Measurements from ENCODE around the gene ATXN1. TPM values are rescaled to one million over a fixed set of nuclear protein-coding genes. Genes with fewer than 3 reads are reported as not detected.

Gene ATXN1
- total and polyA plus RNA-seq, 2 of the 13 experiments (the other 11 are each of a cell fraction or from before 2014, with no cell fraction given) = 20.7 to 39.5 TPM

GRCh38 chr6:16399158-16399557 is 362.1 kb downstream of the ATXN1 start:
- Histone ChIP-seq H3K4me1 (ENCODE audit: insufficient read depth, low read length) (peaks cover 3% of the 10 kb centered on the region), H3K9me3 (ENCODE audit: low read length) (no peaks in the 10 kb centered on the region), H2AFZ (ENCODE audit: low read length) (no peak overlapping the region), H3K4me3 (replicated peaks in 1 of 3; ENCODE audit: insufficient read depth in 1 of 3, low read depth in 2 of 3, low read length in 3 of 3) (no peak overlapping the region), H3K27ac (ENCODE audit: extremely low read length, insufficient read depth, low read length) (no peak overlapping the region), H3K36me3 (replicated peaks in 1 of 2; ENCODE audit: control insufficient read depth in 1 of 2, insufficient read depth in 2 of 2, low read length in 2 of 2) (0 out of 5 replicates have a peak, but pooled peaks cover 0 to 8% of the 10 kb centered on the region in 2 experiments), H3K79me2 (ENCODE audit: insufficient read depth, low read length) (no peaks in the 10 kb centered on the region), H4K20me1 (ENCODE audit: insufficient read depth, low read length) (no peaks in the 10 kb centered on the region), H3K9ac (ENCODE audit: insufficient read depth, low read depth, low read length) (no peak overlapping the region), H3K27me3 (ENCODE audit: control insufficient read depth in 1 of 2, insufficient read depth in 2 of 2, low read length in 2 of 2) (no peaks in the 10 kb centered on the region), H3K4me2 (ENCODE audit: low read depth, low read length) (no peak overlapping the region)
- ChIA-PET POLR2A (no interaction called here), CTCF (ENCODE audit: low intra/inter-chr PET ratio, low total read pairs) (no interaction called here)
- TF ChIP-seq SIX1 (CRISPR knock-in tag; IDR thresholded peaks at IDR 0.05; ENCODE audit: borderline replicate concordance) (no peak), ARNTL (CRISPR knock-in tag; IDR thresholded peaks at IDR 0.05) (no peak), CAMTA2 (CRISPR knock-in tag; IDR thresholded peaks at IDR 0.05; ENCODE audit: borderline replicate concordance) (no peak), ZNF850 (CRISPR knock-in tag; conservative IDR thresholded peaks at IDR 0.05) (no peak), NFKB2 (CRISPR knock-in tag; IDR thresholded peaks at IDR 0.05; ENCODE audit: borderline replicate concordance) (no peak), ZSCAN12 (CRISPR knock-in tag; IDR thresholded peaks at IDR 0.05) (no peak), JDP2 (CRISPR knock-in tag; IDR thresholded peaks at IDR 0.05; ENCODE audit: borderline replicate concordance) (no peak), ZNF557 (CRISPR knock-in tag; IDR thresholded peaks at IDR 0.05) (no peak), ZBTB21 (CRISPR knock-in tag; IDR thresholded peaks at IDR 0.05) (no peak), ZNF18 (CRISPR knock-in tag; IDR thresholded peaks at IDR 0.05; ENCODE audit: insufficient replicate concordance) (no peak)
- TF ChIP-seq, protein P1, sequence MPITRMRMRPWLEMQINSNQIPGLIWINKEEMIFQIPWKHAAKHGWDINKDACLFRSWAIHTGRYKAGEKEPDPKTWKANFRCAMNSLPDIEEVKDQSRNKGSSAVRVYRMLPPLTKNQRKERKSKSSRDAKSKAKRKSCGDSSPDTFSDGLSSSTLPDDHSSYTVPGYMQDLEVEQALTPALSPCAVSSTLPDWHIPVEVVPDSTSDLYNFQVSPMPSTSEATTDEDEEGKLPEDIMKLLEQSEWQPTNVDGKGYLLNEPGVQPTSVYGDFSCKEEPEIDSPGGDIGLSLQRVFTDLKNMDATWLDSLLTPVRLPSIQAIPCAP (CRISPR knock-in tag; IDR thresholded peaks at IDR 0.05; ENCODE audit: low read depth) = no peak
- no peak for DNase-seq (ENCODE audit: low spot score)
- in situ Hi-C loops (cut with HindIII; ENCODE audit: extremely low pct_ligation_motif_present, low pct_unique_long_range_greater_than_20kb) = no loop called here
- no TSS peak for BruUV-seq (replicated peaks)
- intact Hi-C loops (cut with micrococcal nuclease; ENCODE audit: unreplicated experiment) = no loop called here
- WGBS (ENCODE audit: low lambda C conversion rate) = 88% methylated on average over 8 of the region's 8 CpGs
- no peak for ATAC-seq
- FAIRE-seq = no peak
